Ishikawa (cell line): ENCODE measurements around the gene CTXN3.

ENCODE experiments used
- EP300 ChIP-seq: IDR thresholded peaks from 2 replicates; pipeline ENCODE4 v1.6.1; 2012; ENCODE audit warnings: borderline replicate concordance
- FOXM1 ChIP-seq: IDR thresholded peaks from 2 replicates; pipeline ENCODE4 v1.6.1; 2012; ENCODE audit warnings: low read depth, borderline replicate concordance
- RAD21 ChIP-seq: IDR thresholded peaks from 2 replicates; pipeline ENCODE4 v1.6.1; 2012; ENCODE audit warnings: low read depth
- TAF1 ChIP-seq: IDR thresholded peaks from 2 replicates; pipeline ENCODE4 v1.6.1; 2012; ENCODE audit warnings: low read depth, mild to moderate bottlenecking
- TEAD4 ChIP-seq: IDR thresholded peaks from 2 replicates; pipeline ENCODE4 v1.6.1; 2012
- TF ChIP-seq, protein P1 (sequence below): IDR thresholded peaks from 2 replicates; pipeline ENCODE4 v1.6.1; 2012
- TF ChIP-seq, protein P2 (sequence below): IDR thresholded peaks from 2 replicates; pipeline ENCODE4 v1.6.1; 2012; ENCODE audit warnings: low read depth, mild to moderate bottlenecking

DNA sequence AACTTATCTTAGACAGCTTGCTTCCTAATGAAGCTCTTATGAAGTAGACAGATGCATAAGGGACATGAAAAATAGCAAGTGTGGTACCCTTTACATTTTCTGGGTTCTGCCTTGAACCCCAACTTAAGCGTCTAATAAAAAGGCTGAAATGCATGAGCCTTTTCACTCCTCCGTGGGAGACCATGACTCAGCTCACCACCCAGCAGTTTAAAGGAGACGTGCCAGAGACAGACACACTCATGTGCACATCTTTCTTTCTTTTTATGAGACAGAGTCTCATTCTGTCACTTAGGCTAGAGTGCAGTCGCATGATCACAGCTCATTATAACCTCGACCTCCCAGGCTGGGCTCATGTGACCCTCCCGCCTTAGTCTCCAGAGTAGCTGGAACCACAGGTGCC lies 22.3 kb downstream of the CTXN3 start:
- TF ChIP-seq TEAD4 = no peak
- TF ChIP-seq, protein P1, sequence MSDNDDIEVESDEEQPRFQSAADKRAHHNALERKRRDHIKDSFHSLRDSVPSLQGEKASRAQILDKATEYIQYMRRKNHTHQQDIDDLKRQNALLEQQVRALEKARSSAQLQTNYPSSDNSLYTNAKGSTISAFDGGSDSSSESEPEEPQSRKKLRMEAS = no peak
- no peak for TF ChIP-seq EP300
- TF ChIP-seq, protein P2, sequence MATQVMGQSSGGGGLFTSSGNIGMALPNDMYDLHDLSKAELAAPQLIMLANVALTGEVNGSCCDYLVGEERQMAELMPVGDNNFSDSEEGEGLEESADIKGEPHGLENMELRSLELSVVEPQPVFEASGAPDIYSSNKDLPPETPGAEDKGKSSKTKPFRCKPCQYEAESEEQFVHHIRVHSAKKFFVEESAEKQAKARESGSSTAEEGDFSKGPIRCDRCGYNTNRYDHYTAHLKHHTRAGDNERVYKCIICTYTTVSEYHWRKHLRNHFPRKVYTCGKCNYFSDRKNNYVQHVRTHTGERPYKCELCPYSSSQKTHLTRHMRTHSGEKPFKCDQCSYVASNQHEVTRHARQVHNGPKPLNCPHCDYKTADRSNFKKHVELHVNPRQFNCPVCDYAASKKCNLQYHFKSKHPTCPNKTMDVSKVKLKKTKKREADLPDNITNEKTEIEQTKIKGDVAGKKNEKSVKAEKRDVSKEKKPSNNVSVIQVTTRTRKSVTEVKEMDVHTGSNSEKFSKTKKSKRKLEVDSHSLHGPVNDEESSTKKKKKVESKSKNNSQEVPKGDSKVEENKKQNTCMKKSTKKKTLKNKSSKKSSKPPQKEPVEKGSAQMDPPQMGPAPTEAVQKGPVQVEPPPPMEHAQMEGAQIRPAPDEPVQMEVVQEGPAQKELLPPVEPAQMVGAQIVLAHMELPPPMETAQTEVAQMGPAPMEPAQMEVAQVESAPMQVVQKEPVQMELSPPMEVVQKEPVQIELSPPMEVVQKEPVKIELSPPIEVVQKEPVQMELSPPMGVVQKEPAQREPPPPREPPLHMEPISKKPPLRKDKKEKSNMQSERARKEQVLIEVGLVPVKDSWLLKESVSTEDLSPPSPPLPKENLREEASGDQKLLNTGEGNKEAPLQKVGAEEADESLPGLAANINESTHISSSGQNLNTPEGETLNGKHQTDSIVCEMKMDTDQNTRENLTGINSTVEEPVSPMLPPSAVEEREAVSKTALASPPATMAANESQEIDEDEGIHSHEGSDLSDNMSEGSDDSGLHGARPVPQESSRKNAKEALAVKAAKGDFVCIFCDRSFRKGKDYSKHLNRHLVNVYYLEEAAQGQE = no peak
- no peak for TF ChIP-seq FOXM1
- TF ChIP-seq TAF1 = no peak
- no peak for TF ChIP-seq RAD21
